ENCODE data around the gene DGCR6.

- no peak for TF ChIP-seq CTCF (IDR thresholded peaks at IDR 0.05)
- no peak for TF ChIP-seq POLR2AphosphoS5 (IDR thresholded peaks at IDR 0.05; ENCODE audit: insufficient read depth in 1 of 2, low read depth in 1 of 2)
- no peak for TF ChIP-seq POLR2A (IDR thresholded peaks at IDR 0.05)
Measured at GRCh38 chr22:18929459-18929858, 23.3 kb downstream of the DGCR6 start.
